Kidney (tissue), 14 donors: ENCODE results near the gene SMIM21. TPM values are rescaled to one million over a fixed set of nuclear protein-coding genes. Genes with fewer than 3 reads are reported as not detected.

Source experiments
- DNase-seq, 5 donors: peaks; one replicate each; pipeline ENCODE4 v3.0.0-alpha.2; 2013 to 2020
- FAIRE-seq: peaks from 2 replicates; lab custom pipeline; 2012; peaks lifted over from hg19 to GRCh38; lab: Jason Lieb, UNC
- H3K27ac ChIP-seq, 2 donors: one replicate each; pipeline ENCODE4 v1.7.0; 2013; ENCODE audit warnings: low read depth in 2 of 2, low read length in 2 of 2, inconsistent platforms in 1 of 2
- H3K27me3 ChIP-seq: one replicate; pipeline ENCODE4 v1.7.1; 2013; ENCODE audit warnings: low read length, inconsistent platforms; ENCODE audit not compliant: control insufficient read depth, insufficient read depth
- H3K36me3 ChIP-seq, 3 donors: one replicate each; pipeline versions ENCODE4 v1.7.0 to v1.7.1; 2013; ENCODE audit warnings: low read length in 3 of 3, control low read depth in 1 of 3, inconsistent platforms in 1 of 3; ENCODE audit not compliant: insufficient read depth in 3 of 3, control insufficient read depth in 2 of 3
- H3K4me1 ChIP-seq, 3 donors: one replicate each; pipeline versions ENCODE4 v1.7.0 to v1.7.1; 2013; ENCODE audit warnings: low read length in 3 of 3, inconsistent platforms in 1 of 3, low read depth in 1 of 3; ENCODE audit not compliant: control insufficient read depth in 2 of 3, insufficient read depth in 2 of 3
- H3K4me3 ChIP-seq, 3 donors: one replicate each; pipeline versions ENCODE4 v1.7.0 to v1.8.1; 2013; ENCODE audit warnings: low read length in 3 of 3, control low read depth in 1 of 3, inconsistent platforms in 1 of 3
- H3K9ac ChIP-seq, 3 donors: one replicate each; pipeline versions ENCODE4 v1.7.0 to v1.7.1; 2013; ENCODE audit warnings: low read length in 3 of 3, control low read depth in 1 of 3, inconsistent platforms in 1 of 3
- H3K9me3 ChIP-seq, 3 donors: one replicate each; pipeline versions ENCODE4 v1.7.0 to v1.7.1; 2013; ENCODE audit warnings: low read length in 3 of 3, control low read depth in 1 of 3, inconsistent platforms in 1 of 3; ENCODE audit not compliant: control insufficient read depth in 2 of 3, insufficient read depth in 1 of 3
- intact Hi-C: fragments of 100-400 bp; cut with DNase I; formaldehyde crosslinking; loops from one replicate; pipeline ENCODE4 v1.11.1; 2022
- polyA plus RNA-seq: library from polyadenylated mRNA; stranded (reverse); fragments of 350-450 nt; fragmentation: Illumina TruSeq; extraction: RNeasy Lipid Tissue Mini Kit (QIAGEN cat#74804); gene quantifications from one replicate; pipeline ENCODE4 v1.2.3, GENCODE V29; 2014; ENCODE audit warnings: low read depth, low replicate concordance; ENCODE audit not compliant: insufficient read depth
- total RNA-seq: library from RNA; stranded (reverse); fragmentation: NEBNext Ultra II Directional; extraction: Animal tissue kit (Norgen Biotek cat#: 25700); gene quantifications from one replicate; pipeline ENCODE4 v1.2.1, GENCODE V29; 2021
- TF ChIP-seq, protein P1 (sequence below): IDR thresholded peaks from 3 replicates; pipeline ENCODE4 v1.5.1; 2012; ENCODE audit warnings: mild to moderate bottlenecking, moderate library complexity, borderline replicate concordance; ENCODE audit not compliant: insufficient read depth; ENCODE audit errors: extremely low read depth
- donor health status: control.
- donor health status: control.
- donor health status: control.
- donor health status: control.
- donor health status: control.
- donor health status: DM: yes; HTN: yes; CAD: no.
- donor health status: Normal renal cell carcinoma (clear cell type).

SMIM21 gene
- total and polyA plus RNA-seq, 2 donors from 2014 or later = not detected

DNA sequence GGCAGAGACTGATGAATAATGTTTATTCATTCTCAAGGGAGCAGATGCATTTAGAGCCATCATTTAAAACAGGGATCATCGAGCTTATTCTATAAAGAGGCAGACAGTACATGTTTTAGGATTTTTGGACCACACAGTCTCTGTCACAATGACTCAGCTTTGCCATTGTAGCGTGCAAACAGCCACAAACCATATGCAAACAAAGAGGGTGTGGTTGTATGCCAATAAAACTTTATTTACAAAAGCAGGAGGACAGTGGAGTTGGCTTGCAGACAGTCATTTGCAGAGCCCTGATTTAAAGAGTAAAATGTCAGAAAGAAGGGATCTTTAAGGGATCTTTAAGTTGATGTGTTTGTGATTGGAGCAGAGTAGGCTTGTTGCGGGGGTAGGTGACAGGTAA is 51.5 kb downstream of the SMIM21 start:
- H3K27ac ChIP-seq = no peak overlapping the region
- no peaks in the 10 kb centered on the region for H3K9me3 ChIP-seq
- intact Hi-C loops = no loop called here
- DNase-seq (no peak), FAIRE-seq (no peak)
- no peaks in the 10 kb centered on the region for H3K36me3 ChIP-seq
- TF ChIP-seq, protein P1, sequence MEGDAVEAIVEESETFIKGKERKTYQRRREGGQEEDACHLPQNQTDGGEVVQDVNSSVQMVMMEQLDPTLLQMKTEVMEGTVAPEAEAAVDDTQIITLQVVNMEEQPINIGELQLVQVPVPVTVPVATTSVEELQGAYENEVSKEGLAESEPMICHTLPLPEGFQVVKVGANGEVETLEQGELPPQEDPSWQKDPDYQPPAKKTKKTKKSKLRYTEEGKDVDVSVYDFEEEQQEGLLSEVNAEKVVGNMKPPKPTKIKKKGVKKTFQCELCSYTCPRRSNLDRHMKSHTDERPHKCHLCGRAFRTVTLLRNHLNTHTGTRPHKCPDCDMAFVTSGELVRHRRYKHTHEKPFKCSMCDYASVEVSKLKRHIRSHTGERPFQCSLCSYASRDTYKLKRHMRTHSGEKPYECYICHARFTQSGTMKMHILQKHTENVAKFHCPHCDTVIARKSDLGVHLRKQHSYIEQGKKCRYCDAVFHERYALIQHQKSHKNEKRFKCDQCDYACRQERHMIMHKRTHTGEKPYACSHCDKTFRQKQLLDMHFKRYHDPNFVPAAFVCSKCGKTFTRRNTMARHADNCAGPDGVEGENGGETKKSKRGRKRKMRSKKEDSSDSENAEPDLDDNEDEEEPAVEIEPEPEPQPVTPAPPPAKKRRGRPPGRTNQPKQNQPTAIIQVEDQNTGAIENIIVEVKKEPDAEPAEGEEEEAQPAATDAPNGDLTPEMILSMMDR = no peak
- H3K4me1 ChIP-seq = no peaks in the 10 kb centered on the region
- H3K27me3 ChIP-seq = no peaks in the 10 kb centered on the region
- no peak overlapping the region for H3K9ac ChIP-seq
- no peak overlapping the region for H3K4me3 ChIP-seq

DNA sequence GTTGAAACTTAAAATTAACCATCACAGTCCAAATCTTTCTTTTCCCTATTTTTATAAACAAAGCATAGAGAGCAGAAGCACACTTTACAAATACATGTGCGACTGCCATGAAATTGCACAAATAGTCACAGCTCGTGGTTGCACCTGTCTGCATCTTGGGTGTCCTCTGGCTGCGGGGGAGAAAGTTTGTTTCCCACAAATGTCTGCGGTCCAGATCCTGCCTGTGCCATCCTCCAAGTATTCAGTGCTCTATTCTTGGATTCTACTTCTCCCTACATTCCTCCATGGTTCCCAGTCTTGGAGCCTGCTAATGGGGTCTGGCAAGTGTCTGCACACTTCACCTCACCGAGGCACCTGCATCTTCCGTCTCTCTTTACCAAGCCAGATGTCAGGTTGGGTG is 52.2 kb downstream of the SMIM21 start:
- Histone ChIP-seq H3K9ac (no peak overlapping the region), H3K9me3 (no peaks in the 10 kb centered on the region), H3K36me3 (no peaks in the 10 kb centered on the region), H3K27ac (no peak overlapping the region), H3K27me3 (no peaks in the 10 kb centered on the region), H3K4me3 (no peak overlapping the region), H3K4me1 (no peaks in the 10 kb centered on the region)
- intact Hi-C loops = no loop called here
- no peak for DNase-seq
- TF ChIP-seq, protein P1 = no peak
- FAIRE-seq = no peak

DNA sequence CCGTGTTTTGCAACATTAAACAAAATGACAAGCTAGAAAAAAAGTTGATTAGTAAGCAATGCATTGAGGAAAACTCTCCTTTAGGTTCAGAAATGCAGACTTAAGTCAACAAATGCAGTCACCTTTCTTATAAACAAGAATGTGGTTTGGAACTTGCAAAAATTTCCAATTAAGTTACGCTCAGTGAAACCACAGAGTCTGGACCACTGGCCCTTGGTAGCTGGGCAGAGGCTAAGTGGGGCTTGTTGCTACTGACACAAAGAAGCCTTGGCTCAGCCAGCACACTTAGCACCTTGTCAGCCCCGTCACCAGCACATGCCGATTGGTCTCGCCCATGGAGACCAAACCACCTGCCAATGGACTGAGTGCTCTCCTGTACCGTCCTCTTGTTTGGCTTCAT is 53.0 kb downstream of the SMIM21 start:
- H3K9me3 ChIP-seq = no peaks in the 10 kb centered on the region
- TF ChIP-seq, protein P1 = no peak
- no peaks in the 10 kb centered on the region for H3K4me1 ChIP-seq
- H3K27me3 ChIP-seq = no peaks in the 10 kb centered on the region
- intact Hi-C loops = no loop called here
- no peak overlapping the region for H3K9ac ChIP-seq
- DNase-seq = no peak
- no peak overlapping the region for H3K4me3 ChIP-seq
- no peak for FAIRE-seq
- H3K27ac ChIP-seq = no peak overlapping the region
- no peaks in the 10 kb centered on the region for H3K36me3 ChIP-seq

DNA sequence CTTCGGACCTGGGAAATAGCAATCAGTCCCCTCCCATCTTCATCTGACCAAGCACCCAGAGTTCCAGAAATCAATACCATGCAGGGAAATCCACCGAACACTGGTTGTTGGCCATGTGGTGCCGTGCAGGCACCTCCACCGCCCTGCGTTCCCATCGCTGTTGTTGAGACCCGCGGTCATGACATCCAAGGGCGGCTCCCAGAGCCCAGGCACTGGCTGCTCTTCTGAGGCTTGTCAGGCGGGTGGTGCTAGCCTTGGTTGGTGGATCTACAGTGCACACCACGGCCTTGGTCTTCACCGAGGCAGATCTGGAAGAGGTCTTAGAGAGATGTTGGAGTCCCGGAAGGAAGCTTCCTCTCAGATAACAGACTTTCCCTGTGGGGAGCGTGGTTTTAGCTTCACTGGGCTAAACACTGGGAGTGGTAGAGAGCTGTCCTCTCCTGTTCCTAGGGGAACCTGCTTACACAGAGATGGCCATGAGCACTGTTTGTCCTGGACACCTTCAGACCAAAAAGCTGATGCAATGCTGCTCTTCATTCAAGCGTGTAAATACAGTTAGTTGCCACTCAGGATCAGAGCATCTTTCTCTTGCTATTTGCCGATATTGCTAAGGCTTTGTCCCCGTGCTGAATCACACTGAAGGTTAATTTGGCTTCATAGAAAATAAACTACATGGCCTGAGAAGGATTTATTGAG is 58.3 kb downstream of the SMIM21 start:
- no peak overlapping the region for H3K27ac ChIP-seq
- no peak overlapping the region for H3K4me3 ChIP-seq
- DNase-seq (no peak), FAIRE-seq (no peak)
- no peaks in the 10 kb centered on the region for H3K27me3 ChIP-seq
- no peak overlapping the region for H3K9ac ChIP-seq
- no peaks in the 10 kb centered on the region for H3K36me3 ChIP-seq
- no peaks in the 10 kb centered on the region for H3K9me3 ChIP-seq
- no peaks in the 10 kb centered on the region for H3K4me1 ChIP-seq
- TF ChIP-seq, protein P1 = no peak
- intact Hi-C loops = no loop called here
